ENCODE data around the gene GPHN.

GPHN gene

DNA sequence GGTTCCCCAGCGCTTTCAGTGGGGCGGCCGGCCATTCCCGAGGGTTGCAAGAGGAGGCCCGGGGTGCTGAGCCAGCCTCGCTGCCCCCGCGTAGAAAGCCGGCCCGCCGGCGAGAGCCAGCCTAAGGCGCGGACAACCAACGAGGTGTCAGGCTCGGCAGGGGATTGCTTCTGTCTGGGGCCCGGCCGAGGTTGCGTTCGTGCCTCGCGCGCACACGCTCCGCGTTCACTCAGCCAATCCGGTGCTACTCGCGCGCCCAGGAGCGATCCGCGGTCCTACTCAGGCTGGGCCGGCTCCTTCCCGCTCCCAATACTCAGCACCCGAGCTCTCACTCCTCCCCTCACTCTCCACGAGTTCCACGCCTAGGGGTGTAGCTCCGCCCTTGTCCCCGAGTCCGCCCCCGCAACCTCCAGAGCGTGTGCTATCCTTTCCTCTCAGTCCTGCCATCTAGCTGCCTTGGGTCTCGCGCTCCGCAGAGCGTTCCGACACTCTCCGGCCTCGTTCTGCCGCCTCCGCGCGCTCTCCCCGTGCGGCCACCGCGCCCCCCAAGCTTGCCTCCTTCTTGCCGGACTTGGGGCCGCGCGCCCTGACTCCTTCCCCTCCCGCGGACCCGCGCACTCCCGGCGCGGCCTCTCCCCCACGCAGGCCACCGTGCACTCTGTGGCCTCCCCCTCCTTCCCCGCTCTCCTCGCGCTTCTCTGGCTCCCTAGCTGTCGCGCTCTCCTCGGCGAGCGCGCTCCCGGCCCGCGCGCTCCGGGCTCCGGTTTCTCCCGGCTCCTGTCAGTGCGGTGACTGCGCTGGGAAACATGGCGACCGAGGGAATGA, at the start of gene GPHN:
Gene GPHN, plus strand, starts transcription at position 426 of the 825 bp plus-strand sequence.
- DNase-seq (ENCODE audit: low spot score) (peak; percentile 91), FAIRE-seq (peak; percentile 74)

DNA sequence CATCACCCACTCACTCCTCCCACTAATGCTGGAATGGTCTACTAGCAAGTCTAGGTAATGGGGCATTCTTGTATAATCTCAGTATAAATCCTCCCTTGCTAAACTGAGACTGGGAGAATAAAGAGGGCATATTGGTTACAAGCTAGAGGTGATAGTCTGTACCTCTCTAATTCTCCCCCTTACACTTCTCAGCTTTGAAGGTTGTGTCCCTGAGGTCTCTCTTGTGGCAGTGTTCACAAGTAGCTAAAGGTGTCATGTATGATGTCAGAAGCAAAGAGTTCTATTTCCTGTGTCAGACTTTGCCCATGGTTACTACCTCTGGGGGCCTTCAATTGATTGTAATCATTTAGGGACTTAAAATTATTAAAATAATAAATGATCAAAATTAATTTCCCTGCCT, 48.3 kb upstream of the GPHN start:
- FAIRE-seq (no peak), DNase-seq (ENCODE audit: low spot score) (no peak)

DNA sequence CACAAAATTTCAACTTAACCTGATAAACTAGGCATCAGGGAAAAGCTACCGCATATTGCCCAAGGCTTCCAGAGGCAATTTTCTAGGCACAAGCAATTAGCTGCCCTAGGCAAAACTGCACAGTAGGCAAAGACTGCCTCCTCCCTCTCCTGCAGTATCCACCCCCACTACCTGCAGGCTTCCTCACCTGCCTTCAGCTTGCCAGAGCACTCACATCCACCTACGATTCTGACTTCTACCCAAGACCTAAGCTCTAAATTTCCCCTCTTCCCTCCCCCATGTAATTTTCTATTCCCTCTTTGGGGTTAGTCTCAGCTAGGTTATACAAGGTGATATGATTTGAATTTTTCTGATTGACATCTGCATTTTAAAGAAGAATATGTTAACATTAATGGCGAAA, 43.7 kb upstream of the GPHN start:
- DNase-seq (ENCODE audit: low spot score): no peak
- FAIRE-seq: no peak

DNA sequence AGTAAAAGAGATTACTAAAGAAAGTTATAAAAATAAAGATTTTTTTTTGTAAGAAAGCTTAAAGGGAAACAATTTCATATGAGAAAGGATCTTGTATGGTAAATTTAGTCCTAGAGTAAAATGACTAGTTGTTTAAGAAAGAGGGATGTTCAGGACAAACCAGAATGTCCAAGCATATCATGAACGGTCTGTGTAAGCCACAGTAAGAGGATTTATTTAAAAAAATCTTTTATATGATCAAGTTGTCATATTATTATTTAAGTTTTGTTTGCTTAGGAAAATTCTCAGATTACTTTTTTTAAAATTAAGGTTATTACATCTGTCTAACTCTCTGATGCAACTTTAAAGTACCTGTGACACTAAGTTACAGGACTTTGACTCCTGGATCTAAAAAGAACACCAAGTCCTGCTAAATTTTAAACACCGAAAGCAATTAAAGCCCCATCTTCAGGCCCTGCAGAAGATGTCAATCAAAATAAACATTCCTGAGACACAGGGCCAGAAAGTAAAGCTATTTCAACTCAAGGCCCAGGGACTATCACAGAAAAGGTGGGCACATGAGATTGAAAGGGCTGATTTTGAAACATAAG, 39.1 kb upstream of the GPHN start:
- FAIRE-seq (no peak), DNase-seq (ENCODE audit: low spot score) (no peak)

DNA sequence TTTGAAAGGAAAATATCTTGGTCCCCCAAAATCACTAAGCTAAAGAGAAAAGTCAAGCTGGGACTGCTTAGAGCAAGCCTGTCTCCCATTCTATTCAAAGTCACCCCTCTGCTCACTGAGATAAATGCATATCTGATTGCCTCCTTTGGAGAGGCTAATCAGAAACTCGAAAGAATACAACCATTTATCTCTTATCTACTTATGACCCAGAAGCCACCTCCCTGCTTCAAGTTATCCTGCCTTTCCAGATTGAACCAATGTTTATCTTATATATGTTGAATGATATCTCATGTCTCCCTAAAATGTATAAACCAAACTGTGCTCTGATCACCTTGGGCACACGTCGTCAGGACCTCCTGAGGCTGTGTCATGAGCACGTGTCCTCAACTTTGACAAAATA, 36.4 kb upstream of the GPHN start:
- DNase-seq (ENCODE audit: low spot score) (no peak), FAIRE-seq (no peak)

DNA sequence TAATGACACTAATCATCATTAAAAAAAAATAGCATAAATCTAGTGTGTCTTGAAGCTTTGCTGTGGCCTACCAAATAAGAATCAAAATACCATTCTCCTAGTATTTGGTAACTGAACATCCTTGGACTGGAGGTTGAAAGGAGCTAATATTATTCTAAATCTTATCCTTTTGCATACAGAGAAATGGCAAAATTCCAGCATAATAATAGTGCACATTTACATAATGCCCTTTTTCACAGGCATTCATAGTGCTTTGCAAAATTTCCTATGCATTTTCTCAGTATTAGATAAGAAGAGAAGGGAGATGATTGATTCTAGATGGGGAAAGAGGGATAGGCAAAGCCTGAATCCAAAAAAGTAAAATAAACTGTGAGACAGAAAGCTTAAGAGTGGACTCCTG, 35.7 kb upstream of the GPHN start:
- DNase-seq (ENCODE audit: low spot score) (no peak), FAIRE-seq (no peak)

DNA sequence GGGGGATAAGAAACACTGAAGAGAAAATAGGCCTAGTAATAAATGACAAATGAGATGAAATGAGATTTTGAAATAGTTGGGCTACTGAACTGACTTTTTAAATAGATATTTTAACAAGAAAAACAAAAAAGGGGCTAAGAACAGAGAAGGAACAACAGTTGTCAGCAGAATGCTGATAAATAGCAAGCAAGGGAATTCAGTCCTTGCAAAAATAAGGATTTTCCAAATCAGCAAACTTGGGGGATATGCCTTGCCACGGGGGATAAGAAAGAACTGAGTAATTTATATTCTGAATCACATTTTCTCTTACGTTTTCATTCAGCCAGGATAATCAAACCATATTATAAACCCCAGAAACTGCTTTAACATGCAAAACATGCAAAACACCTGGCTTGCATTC, 34.7 kb upstream of the GPHN start:
- no peak for FAIRE-seq

DNA sequence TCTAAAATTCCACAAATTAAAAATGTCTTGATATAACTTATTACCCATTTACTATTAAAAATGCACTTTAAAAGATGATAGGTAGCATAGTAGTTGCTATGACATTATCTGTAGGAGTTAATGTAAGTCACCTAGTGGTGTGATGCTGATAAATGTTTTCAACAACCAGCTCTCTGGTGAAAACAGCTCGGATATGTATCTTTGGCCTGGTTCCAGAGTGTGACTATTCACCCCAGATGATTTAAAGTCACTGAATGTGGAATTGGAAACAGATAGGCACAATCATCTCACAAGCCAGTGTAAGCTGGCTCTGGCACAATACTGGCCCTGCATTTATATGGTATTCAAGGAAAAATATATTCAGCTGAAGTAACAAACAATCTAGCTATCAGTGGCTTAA, 31.0 kb upstream of the GPHN start:
- no peak for FAIRE-seq

More for the DNA sequence above, 34.7 kb upstream of the GPHN start:
- no peak for DNase-seq (ENCODE audit: low spot score)

DNA sequence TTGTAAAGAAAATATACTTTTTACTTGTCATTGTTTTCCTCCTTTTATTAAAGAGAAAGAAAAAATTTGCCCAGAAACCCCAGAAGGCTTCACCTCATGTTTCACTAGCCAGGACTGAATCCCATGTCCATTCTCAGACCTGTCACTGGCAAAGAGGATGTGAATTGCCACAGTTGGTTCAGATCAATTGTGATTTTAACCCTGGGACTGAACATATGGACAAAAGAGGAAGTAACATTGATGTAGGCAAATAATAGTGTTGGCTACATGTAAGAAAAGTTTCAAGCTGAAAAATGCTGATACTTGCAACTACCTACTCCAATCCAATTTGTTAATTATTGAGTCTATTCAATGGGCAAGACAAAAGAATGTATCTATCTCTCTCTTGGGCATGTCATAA, 30.4 kb upstream of the GPHN start:
- FAIRE-seq (no peak), DNase-seq (ENCODE audit: low spot score) (no peak)

More for the DNA sequence above, 31.0 kb upstream of the GPHN start:
- peak; percentile 10 for DNase-seq (ENCODE audit: low spot score)

DNA sequence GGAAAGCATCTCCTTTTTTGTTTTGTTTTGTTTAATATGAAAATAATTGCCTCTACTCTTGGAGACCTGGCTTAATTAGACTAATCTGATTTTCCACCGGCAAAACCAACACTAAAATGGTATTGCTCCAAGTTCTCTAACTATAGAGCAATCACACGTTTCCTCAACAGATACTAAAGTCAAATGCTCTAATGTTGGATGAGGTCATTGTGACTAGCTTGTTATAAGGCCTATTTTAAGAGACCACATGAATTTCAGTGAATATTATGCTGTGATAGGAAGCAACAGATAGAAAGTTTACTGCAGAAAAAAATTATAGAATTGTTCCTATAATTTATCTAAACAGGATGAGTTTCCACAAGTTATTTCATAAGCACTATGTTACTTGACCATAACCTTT, 25.1 kb upstream of the GPHN start:
- no peak for FAIRE-seq
- DNase-seq (ENCODE audit: low spot score): no peak

DNA sequence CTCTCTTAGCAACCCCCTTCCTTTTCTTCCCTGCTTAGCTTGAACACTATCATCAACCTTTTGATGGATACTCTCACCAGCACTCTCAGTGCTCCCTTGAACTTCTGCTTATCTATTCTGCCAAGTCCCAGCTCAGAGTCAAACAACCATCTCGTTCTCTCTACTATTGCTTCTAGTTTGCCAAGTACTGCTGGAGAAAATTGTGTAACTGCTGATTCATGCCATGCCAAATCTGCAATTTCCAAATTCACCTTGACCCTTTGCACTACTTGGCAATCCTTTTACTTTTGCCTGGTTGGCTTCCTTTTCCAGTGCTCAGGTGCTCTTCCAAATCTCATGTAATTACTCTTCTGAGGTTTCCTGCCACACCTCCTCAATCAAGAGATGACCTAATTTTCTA, 24.6 kb upstream of the GPHN start:
- FAIRE-seq (no peak), DNase-seq (ENCODE audit: low spot score) (no peak)

DNA sequence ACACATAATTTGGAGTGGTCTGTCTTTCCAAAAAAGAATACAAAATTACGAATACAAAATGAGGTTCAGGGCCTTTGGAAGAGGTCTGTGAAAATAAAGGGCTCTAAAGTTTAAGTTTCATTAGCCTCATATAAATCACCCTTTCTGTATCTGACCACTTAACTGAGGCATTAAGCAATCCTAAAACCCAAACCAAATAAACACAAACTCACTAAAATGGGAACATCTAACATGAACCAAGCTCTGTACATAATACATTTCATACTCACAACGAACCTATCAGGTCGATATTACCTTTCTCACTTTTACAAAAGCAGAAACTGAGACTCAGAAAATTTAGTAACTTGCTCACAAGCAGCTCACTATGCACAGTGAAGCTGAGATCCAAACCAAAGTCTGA, 22.9 kb upstream of the GPHN start:
- DNase-seq (ENCODE audit: low spot score) (no peak), FAIRE-seq (no peak)

DNA sequence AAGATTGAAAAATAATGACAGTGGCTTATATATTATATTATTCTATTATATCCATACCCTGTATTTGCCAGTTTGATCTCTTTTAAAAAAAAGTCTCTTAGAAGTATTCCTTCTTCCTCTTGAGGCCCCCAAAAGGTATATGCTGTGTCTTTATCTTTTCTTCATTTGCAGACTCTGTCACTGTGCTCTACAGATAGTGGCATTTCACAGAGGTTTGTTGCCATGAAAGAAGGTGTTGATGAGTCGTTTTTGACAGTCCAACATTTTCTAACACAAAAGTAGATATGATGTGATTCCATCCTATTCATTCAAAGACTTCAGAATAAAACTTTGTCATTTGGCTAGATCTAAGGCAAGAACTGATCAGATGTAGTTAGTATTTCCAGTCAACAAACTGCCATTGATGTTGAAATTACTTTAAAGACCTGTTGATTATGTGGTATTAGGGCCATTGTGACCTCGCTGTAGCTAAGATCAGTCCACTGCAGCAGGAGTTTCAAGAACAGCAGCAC, 22.0 kb upstream of the GPHN start, which contains the start of gene CCDC196:
Gene CCDC196, plus strand, starts transcription at position 462 of the 512 bp plus-strand sequence. CDS start 132 bp downstream, outside the sequence.
- no peak for FAIRE-seq
- DNase-seq (ENCODE audit: low spot score): no peak

DNA sequence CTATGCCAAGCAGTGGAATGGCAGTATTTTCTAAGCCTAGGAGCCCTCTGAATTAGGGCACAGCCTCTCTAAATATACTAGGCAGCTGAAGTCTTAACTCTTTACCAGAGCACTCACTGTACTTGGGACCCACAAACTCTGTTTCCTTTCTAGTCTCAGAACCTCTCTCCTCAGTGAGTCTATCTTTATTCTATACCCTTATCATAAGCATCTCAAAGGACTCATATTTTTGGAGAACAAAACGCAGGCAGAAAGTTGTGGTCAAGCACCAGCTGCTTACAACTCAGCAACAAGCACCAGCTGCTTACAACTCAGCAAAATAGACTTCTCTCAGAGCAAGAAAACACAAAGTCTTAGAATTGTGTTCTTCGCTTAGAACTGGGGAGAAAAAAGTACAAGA, 20.8 kb upstream of the GPHN start:
- no peak for DNase-seq (ENCODE audit: low spot score)
- FAIRE-seq: no peak

DNA sequence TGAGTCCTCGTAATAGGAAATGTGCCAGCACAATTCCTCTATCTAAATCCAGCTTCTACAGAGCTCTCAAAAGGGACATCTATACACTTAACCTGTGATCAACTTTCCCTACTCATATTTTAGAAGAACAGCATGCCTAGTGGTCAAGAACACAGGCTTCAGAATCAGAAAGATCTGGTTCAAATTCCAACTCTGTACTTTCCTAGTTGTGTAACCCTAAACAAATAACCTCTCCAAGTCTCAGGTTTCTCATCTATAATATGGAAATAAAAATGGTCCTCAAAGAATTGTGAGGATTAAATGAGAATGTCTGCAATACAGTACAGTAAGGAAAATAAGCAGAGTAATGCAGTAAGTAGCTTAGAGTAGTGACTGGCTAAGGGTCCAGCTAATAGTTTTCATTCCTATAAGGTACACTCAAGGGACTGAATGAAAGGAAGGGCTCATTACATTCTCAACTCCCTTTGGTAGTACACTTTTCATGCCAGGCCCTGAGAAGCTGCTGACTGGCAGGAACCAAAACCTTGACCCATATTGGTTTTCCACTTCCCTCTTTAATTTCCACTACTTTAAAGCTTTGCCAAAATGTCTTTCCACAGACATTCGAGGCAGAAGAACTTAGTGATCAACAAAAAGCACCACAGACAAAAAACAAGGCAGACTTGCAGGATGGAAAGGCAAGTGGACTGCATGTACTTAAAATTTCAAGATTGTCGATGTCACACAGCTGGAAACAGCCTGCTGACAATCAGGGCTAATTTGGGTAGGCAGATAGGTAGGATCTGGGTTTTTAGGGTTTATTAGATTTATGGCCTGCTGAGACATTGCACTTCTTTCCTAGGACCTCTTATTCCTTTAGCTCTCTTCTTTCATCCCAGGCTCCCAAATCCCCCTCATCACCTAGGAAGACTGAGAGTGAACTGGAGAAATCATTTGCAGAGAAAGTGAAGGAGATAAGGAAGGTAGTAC, 17.5 kb upstream of the GPHN start:
- no peak for DNase-seq (ENCODE audit: low spot score)
- FAIRE-seq: no peak

DNA sequence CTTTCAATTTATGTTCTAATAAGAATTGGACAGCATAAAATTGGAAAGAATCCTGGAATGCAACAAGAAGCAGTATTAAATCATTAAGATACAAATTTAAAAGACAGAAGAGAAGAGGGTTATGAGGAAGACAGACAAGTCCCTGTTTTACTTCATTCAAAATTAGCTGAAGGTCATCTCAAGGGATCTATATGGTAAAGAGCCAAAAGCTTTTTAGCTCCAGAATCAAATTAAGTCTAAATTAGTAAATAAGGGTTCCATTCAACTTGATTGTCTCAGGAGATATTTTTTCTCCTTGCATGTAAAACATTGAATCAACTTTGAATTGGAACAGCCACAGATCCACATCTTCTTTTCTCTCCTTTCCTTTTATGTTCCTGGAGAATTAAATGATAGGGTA, 14.2 kb upstream of the GPHN start:
- FAIRE-seq: no peak
- DNase-seq (ENCODE audit: low spot score): no peak

DNA sequence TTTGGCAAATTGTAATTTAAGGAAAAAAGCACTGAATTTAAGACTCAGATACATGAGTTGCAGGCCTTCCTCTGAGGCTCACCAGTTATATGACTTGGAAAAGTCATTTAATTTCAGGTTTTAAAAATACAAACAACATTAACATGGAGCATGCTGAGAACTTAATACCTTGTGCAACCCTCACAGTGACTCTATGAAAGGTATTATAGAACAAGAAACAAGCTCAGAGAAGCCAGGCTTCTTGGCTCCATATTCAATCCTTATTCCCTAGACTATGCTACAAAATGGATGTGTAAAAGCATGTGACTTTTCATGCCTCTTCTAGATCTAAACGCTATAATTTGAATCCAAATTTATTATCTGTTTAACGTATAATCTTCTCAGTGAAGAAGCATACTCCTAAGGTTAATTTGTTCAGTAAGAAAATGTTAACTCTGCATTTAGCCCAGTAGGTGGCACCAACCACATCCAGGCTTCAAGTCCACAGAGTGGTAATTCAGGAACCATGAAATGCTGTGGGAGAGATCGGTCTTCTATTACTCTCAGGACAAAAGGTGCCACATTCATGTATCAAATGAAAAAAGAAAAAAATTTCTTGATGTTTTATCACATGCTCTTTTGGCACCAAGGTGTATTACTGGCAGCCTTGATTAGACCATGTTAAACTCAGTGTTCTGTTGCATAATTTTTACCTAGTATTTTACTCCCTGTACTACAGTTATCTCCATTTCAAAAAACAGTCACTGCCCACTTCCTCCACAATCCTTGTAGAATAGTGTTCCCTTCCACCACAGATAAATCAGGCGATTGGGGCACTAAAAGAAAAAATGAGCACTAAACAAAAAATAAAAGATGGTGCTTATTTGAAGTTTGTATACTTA, 12.5 kb upstream of the GPHN start:
- DNase-seq (ENCODE audit: low spot score) (peak; percentile 18), FAIRE-seq (peak; percentile 70)

DNA sequence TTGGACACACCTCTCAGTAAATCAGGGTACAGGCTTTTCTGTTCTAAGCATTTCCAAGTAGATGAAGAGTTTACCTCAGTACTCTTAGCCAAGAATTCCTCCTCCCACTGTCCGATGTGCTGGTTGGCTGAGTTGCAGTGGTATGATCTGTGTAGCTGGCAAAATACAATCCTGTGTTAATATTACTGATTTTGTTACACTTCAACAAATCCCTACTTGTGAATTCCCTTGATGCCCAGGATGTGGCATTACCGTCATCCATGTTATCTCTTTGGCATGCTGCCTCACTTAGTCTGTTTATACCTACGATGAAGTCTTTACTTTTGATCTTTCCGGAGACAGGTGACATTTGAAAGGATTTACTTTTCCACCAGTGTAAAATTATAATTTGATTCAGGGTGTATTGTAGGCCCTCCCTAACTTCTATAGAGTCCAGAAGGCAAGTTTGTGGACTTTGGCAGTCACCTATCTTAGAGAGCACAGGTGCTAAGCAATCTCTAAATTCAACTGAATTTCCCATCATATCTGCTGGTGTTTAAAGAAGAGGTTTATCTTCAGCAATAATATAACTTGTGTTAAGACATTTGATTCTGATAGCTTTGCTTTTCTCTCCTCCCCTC, 11.6 kb upstream of the GPHN start:
- FAIRE-seq (peak; percentile 48), DNase-seq (ENCODE audit: low spot score) (no peak)

DNA sequence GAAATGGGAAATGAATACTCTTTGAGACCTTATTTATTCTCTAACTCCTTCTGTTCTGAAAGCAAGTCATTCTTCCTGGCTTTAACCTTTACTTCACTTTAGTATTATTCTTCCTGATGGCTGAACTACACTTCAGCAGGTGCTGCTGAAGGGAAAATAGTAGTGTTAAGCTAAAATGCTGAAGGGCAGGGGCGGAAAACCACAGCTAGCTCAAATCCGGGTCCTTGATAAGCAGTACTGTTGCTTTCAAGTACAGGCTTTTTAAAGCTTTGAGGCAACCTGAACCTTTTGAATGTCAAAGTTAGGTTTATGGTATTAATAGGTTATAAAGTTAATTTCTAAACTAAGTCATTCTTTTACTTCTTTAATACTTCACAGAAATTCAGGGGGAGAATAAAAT, 11.0 kb upstream of the GPHN start:
- FAIRE-seq (no peak), DNase-seq (ENCODE audit: low spot score) (no peak)

DNA sequence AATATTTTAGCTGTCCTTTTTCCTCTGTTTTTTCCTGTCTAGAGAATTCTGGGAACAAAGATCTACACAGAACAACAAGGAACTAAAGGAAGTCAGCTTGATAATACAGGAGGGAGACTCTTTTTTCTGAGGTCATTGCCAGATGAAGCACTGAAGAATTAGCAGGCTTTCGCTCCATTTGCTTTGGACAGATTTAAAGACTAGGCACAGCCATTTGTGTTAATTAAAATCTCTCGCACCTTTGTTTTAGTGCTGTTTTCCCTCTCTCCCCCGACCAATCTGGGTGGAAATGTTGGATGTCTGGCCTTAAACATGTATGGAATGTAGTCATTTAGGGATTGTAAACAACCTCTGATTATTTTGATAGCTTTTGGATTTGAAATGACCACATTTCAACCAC, 9.6 kb upstream of the GPHN start:
- DNase-seq (ENCODE audit: low spot score): no peak
- no peak for FAIRE-seq

Measured in RCC 7860 (cell line).